ENCODE measurements around the gene SNTB2. TPM values are rescaled to one million over a fixed set of nuclear protein-coding genes. Genes with fewer than 3 reads are reported as not detected.

Gene SNTB2
- total RNA-seq, 1 donor from 2014 or later: 106 TPM

DNA sequence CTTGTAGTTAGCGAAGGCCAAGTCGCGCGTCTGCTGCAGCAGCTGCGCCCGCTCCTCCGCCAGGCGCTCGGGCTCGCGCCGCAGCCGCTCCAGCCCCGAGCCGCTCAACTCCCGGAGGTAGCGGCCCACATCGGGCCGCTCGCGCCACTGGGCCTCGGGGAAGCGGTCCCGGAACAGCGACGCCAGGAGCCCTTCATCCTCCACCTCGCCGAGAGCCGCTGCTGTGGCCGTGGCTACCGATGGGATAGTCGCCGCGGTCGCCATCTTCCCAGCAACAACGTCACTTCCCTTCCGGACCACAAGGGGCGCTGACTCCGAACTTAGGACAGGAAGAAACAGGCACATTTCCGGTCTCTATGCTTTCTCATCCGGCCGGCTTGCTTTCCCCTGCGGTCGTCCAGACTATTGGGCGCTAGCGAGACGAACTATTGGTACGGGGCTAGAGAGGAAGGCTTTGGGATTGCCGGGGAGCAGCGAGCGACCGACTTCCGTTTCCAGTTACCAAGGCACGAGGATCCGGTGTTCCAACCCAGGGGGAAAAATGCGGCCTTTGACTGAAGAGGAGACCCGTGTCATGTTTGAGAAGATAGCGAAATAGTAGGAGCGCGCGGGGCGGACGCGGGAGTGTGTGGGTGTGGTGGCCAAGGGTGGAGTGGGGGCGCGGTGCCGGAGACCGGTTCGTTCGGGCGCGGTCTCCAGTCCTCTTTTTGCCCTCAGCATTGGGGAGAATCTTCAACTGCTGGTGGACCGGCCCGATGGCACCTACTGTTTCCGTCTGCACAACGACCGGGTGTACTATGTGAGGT, 152.5 kb downstream of the SNTB2 start, which contains the start of the genes COG8 and NIP7:
TSS of gene COG8 (minus strand) at position 276 of the 806 bp plus-strand sequence. CDS start at position 264, 12 bp downstream.
TSS of gene NIP7 (plus strand) at position 484 of the 806 bp plus-strand sequence. CDS start at position 542, 58 bp downstream.
- DNase-seq (ENCODE audit: low read depth, low spot score): peak; percentile 96

DNA sequence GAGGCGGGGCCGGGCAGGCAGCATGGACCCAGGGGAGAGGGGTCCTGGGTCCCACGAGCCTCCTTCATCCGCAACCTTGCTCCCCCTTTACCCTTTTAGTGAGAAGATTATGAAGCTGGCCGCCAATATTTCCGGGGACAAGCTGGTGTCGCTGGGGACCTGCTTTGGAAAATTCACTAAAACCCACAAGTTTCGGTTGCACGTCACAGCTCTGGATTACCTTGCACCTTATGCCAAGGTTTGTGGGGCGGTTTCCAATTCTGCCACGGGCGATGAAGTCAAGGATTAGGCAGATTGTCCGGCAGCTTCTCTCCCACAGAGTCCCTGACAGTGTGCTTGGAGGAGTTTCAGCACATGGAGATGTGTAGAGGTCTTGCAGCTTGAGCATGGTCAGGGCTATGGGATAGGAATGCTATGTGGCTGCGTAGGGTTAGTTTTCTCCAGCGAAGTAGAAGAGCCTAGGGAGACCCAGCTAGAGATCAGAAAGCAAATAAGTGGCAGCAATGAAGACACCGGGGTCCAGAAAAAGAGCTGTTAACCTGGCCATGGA, 153.2 kb downstream of the SNTB2 start:
- no peak for DNase-seq (ENCODE audit: low read depth, low spot score)

DNA sequence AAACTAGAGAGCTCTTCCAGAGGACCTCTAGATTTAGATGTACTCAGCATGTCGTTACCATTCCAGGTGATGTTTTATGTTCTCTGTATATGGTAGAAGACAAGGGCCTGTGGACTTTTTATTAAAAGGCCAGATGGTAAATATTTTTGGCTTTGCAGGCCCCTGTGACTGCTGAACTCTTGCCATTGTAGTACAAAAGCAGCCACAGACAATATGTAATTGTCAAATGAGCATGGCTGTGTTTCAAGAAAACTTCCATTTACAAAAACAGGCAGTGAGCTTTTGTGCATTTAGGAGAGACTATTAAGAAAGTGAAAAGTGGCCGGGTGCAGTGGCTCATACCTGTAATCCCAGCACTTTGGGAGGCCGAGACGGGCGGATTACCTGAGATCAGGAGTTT, 157.2 kb downstream of the SNTB2 start:
- DNase-seq (ENCODE audit: low read depth, low spot score): no peak

DNA sequence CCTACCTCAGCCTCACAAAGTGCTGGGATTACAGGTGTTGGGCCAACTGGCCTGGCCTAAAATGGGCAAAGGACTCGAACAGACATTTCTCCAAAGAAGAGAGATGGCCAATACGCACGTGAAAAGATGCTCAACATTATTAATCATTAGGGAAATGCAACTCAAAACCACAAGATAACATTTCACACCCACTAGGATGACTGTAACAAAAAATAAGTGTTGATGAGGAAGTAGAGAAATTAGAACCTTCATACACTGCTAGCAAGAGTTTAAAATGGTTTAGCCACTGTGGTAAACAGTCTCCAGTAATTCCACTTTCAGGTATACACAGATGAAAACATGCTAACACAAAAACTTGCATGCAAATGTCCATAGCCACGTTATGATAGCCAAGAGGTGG, 159.0 kb downstream of the SNTB2 start:
- DNase-seq (ENCODE audit: low read depth, low spot score): no peak

DNA sequence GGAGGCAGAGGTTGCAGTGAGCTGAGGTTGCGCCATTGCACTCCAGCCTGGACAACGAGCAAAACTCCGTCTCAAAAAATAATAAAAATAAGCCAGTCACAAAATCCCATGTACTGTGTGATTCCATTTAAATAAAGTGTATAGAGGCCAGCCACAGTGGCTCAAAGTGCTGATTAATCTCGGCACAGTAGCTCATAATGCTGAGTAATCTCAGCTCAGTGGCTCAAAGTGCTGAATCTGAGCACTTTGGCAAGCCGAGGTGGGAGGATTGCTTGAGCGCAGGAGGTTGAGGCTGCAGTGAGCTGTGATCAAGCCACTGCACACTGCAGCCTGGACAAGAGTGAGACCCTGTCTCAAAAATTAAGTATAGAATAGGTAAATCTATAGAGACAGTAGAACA, 159.7 kb downstream of the SNTB2 start:
- no peak for DNase-seq (ENCODE audit: low read depth, low spot score)

DNA sequence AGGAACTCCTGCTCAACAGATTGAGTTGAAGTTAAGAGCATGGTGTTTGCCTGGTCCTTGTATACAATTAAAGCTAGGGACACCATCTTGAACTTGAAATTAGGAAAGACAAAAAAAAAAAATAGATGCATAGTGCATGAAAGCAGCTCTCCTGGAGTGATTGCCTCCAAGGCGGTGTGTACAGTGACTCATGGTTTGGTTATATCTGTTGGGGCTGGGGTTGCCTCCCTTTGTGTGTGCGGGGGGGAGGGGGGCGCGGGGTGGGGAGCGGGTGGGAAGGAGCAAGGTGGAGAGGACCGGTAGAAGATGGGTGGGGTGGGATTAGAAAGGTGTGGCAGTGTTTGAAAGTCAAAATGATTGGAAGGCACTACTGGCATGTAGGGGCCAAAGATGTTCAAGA, 161.3 kb downstream of the SNTB2 start:
- no peak for DNase-seq (ENCODE audit: low read depth, low spot score)

DNA sequence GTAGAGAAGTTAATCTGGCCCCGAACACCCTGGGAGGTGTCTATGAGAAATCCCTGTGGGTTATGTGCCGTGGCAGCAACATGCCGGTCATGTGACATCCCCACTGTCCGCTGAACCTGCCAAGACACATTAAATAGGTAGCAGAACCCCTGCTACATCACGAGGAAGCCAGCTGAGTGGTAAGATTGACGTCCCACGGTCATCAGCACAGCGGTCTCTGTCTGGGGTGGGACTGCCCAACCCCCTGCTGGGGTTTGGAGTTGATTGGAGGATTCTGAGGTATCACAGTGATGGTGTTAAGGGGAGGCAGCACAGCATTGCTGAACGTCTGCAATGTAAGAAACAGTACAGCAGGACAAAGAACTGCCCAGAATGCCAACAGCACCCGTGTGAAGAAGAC, 162.6 kb downstream of the SNTB2 start:
- no peak for DNase-seq (ENCODE audit: low read depth, low spot score)

DNA sequence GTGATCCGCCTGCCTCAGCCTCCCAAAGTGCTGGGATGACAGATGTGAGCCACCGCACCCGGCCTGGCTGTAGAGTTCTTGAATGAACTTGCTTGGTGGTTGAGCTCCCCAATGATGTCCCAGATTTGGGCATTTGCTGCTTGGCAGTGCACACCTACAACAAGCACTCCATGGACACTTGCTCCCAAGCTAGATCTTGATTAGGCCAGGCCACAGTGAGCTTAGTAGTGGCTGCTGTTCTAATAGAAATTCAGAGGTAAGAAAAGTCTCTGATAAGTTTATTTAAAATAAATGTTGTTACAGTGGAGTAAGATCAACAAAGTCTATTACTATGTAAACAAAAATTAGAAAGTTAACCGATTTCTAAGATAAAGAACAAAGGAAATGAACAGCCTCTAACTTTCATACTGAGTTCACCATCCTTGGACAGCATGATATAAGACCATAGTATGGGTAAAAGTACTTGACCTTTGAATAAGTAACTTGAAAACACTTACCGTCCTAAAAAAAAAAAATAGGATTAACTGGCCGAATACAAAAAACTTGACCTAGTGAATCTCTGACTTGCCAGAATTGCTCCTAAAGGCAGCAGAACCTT, 163.7 kb downstream of the SNTB2 start:
- no peak for DNase-seq (ENCODE audit: low read depth, low spot score)

DNA sequence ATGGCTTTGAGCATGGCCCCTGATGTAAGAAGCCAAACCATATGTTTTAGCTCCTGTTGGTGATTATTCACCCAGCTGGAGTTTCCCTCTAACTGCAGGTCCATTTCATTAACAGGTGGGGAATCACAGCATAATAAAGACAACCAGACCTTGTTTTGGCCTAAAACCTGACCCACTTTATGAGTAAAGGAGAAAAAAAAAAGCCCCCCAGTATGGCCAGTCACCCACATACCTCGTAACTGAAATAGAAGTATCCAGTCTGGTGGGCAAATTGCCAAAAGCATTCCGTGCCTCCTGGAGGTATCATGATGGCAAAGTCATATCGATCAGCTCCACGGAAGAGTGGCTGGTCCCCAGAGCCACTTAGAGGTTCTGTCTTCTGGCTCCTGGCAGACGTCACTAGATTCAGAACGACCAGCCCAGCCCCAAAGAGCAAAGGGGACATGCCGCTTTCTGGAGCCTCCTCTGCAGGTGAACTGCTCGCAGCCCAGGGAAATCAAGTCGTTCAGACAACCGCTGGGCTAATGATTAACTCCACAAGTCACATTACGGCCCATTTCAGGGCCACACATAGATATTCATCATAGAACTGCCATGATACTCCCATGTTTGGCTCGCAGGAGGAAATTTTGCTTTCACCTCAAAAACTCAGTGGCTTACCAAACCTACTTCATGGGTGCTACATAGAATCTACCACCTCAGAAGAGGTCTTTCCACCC, 164.5 kb downstream of the SNTB2 start, which contains the start of gene TMED6:
TSS of gene TMED6 (minus strand) at position 478 of the 719 bp plus-strand sequence. CDS start at position 445, 33 bp downstream.
- no peak for DNase-seq (ENCODE audit: low read depth, low spot score)

Other genes with a start within 250 kb of the SNTB2 start
- gene HAS3, start 81.5 kb upstream of the SNTB2 start, total RNA-seq: 1.1 and 4.1 TPM in 2 replicates
- gene CHTF8, start 54.6 kb upstream of the SNTB2 start, total RNA-seq: 66.1 and 83.3 TPM in 2 replicates
- gene UTP4, start 54.5 kb upstream of the SNTB2 start, total RNA-seq: 19.6 and 24.2 TPM in 2 replicates
- 44.9 and 51.5 TPM in 2 replicates for gene VPS4A, start 124.2 kb downstream of the SNTB2 start, total RNA-seq
- gene PDF, start 143.4 kb downstream of the SNTB2 start, total RNA-seq: 16.0 and 22.1 TPM in 2 replicates
- gene COG8, start 152.4 kb downstream of the SNTB2 start, total RNA-seq: 30.5 and 32.0 TPM in 2 replicates
- 39.8 and 40.7 TPM in 2 replicates for gene NIP7, start 152.6 kb downstream of the SNTB2 start, total RNA-seq
- 0.13 and 0.21 TPM in 2 replicates for gene TMED6, start 164.6 kb downstream of the SNTB2 start, total RNA-seq
- 13.7 and 13.8 TPM in 2 replicates for gene TERF2, start 198.8 kb downstream of the SNTB2 start, total RNA-seq
- 102 and 165 TPM in 2 replicates for gene CYB5B, start 237.5 kb downstream of the SNTB2 start, total RNA-seq

Data from pulmonary artery endothelial cell (primary cell).